HCT116 (cell line): Measurements from ENCODE around the gene TBC1D8. TPM values are rescaled to one million over a fixed set of nuclear protein-coding genes. Genes with fewer than 3 reads are reported as not detected.

Source experiments
- ATAC-seq: fragments of 200-7000 bp; cut with Tn5 transposase; 2 replicates; pipeline ENCODE4 v1.9.1; 2020; ENCODE audit warnings: mild to moderate bottlenecking, moderate library complexity
- BruUV-seq: library from RNA; stranded (reverse); fragments of 400-500 nt; replicated peaks from 2 replicates; lab custom pipeline; 2021; lab: Mats Ljungman, UMichigan
- CTCF ChIA-PET: fragments of 300-600 bp; sonication (Branson Sonifier 250); formaldehyde crosslinking; loops from one replicate; lab custom pipeline; 2021; ENCODE audit warnings: antibody characterized with exemption; lab: Charles Lee
- POLR2A ChIA-PET: fragments of 300-600, 350-600 bp; sonication (Branson Sonifier 250); formaldehyde crosslinking; loops from one replicate; lab custom pipeline; 2021; ENCODE audit warnings: antibody characterized with exemption; lab: Charles Lee
- RAD21 ChIA-PET, 2 experiments: fragments of 300-600 bp; sonication (Branson Sonifier 250); formaldehyde crosslinking; loops; one replicate each; lab custom pipeline; 2023; ENCODE audit warnings: low total read pairs in 2 of 2; ENCODE audit not compliant: uncharacterized antibody in 2 of 2, unreplicated experiment in 2 of 2, low non-redundant PET in 1 of 2; lab: Charles Lee
- DNase-seq: peaks from one replicate; pipeline ENCODE4 v3.0.0-alpha.2; 2010; ENCODE audit warnings: low read depth, low spot score
- H2AFZ ChIP-seq: fragments of 200-600 bp; shearing (Covaris generic), sonication (generic); 2 replicates; pipeline ENCODE4 v1.6.1; 2017; ENCODE audit warnings: low read depth, mixed run types, mixed read lengths, antibody characterized with exemption, low read length; ENCODE audit not compliant: poor library complexity, severe bottlenecking
- H3K27ac ChIP-seq: 2 replicates; pipeline ENCODE4 v1.5.1; 2012; ENCODE audit warnings: low read depth, low read length
- H3K27me3 ChIP-seq: fragments of 200-600 bp; sonication (generic); 2 replicates; pipeline ENCODE4 v1.6.1; 2016; ENCODE audit warnings: mixed run types, low read length, mixed read lengths; ENCODE audit not compliant: insufficient read depth
- H3K36me3 ChIP-seq, 2 experiments: fragments of 200-500 bp in 1 of 2; fragments of 200-600 bp in 1 of 2; sonication (Bioruptor generic) in 1 of 2; sonication (generic) in 1 of 2; 2 replicates each; pipeline versions ENCODE4 v1.5.1 to v1.6.1; 2014 to 2016; ENCODE audit warnings: low read length in 2 of 2, inconsistent platforms in 1 of 2, mixed read lengths in 1 of 2, mixed run types in 1 of 2; ENCODE audit not compliant: insufficient read depth in 2 of 2, control insufficient read depth in 1 of 2
- H3K4me1 ChIP-seq, 2 experiments: fragments of 200-600 bp in 1 of 2; sonication (generic) in 1 of 2; 2 replicates each; pipeline versions ENCODE4 v1.5.1 to v1.6.1; 2012 to 2017; ENCODE audit warnings: low read length in 2 of 2, inconsistent platforms in 1 of 2, mild to moderate bottlenecking in 1 of 2, mixed read lengths in 1 of 2, mixed run types in 1 of 2, moderate library complexity in 1 of 2; ENCODE audit not compliant: insufficient read depth in 2 of 2, control insufficient read depth in 1 of 2
- H3K4me2 ChIP-seq: fragments of 200-600 bp; sonication (generic); 2 replicates; pipeline ENCODE4 v1.6.1; 2017; ENCODE audit warnings: mixed run types, low read length, mixed read lengths
- H3K4me3 ChIP-seq, 2 experiments: fragments of 200-600 bp in 1 of 2; sonication (generic) in 1 of 2; replicated peaks in 1 of 2; 2 replicates each; pipeline ENCODE4 v1.5.1; 2011 to 2016; ENCODE audit warnings: low read length in 2 of 2, control low read depth in 1 of 2, low read depth in 1 of 2, mild to moderate bottlenecking in 1 of 2, mixed read lengths in 1 of 2, mixed run types in 1 of 2
- H3K79me2 ChIP-seq: fragments of 200-600 bp; sonication (generic); 2 replicates; pipeline ENCODE4 v1.6.1; 2017; ENCODE audit warnings: mild to moderate bottlenecking, mixed run types, low read length, moderate library complexity, mixed read lengths; ENCODE audit not compliant: insufficient read depth
- H3K9ac ChIP-seq: fragments of 200-600 bp; sonication (generic); 2 replicates; pipeline ENCODE4 v1.6.1; 2016; ENCODE audit warnings: low read length, mixed read lengths
- H3K9me2 ChIP-seq: fragments of 200-600 bp; sonication (generic), shearing (Covaris generic); 2 replicates; pipeline ENCODE4 v1.6.1; 2017; ENCODE audit warnings: mixed run types, mild to moderate bottlenecking, moderate library complexity; ENCODE audit not compliant: insufficient read depth
- H3K9me3 ChIP-seq, 2 experiments: fragments of 200-500 bp in 1 of 2; fragments of 200-600 bp in 1 of 2; sonication (Bioruptor generic) in 1 of 2; sonication (generic) in 1 of 2; 2 replicates each; pipeline ENCODE4 v1.6.1; 2014 to 2017; ENCODE audit warnings: low read length in 2 of 2, mixed read lengths in 2 of 2, inconsistent platforms in 1 of 2, low read depth in 1 of 2, mild to moderate bottlenecking in 1 of 2, mixed run types in 1 of 2, moderate library complexity in 1 of 2; ENCODE audit not compliant: control insufficient read depth in 1 of 2, insufficient read depth in 1 of 2
- H4K20me1 ChIP-seq: fragments of 200-600 bp; sonication (generic), shearing (Covaris generic); 2 replicates; pipeline ENCODE4 v1.6.1; 2017; ENCODE audit warnings: mixed run types, mild to moderate bottlenecking, moderate library complexity; ENCODE audit not compliant: insufficient read depth
- CBX3 ChIP-seq: IDR thresholded peaks from 2 replicates; pipeline ENCODE4 v1.6.1; 2012; ENCODE audit warnings: low read depth
- CEBPB ChIP-seq: IDR thresholded peaks from 2 replicates; pipeline ENCODE4 v1.6.1; 2012; ENCODE audit warnings: low read depth
- EGR1 ChIP-seq: IDR thresholded peaks from 2 replicates; pipeline ENCODE4 v1.6.1; 2012; ENCODE audit warnings: low read depth
- ELF1 ChIP-seq: IDR thresholded peaks from 2 replicates; pipeline ENCODE4 v1.6.1; 2012; ENCODE audit warnings: low read depth, borderline replicate concordance
- FOSL1 ChIP-seq: IDR thresholded peaks from 2 replicates; pipeline ENCODE4 v1.6.1; 2012; ENCODE audit warnings: low read depth
- JUND ChIP-seq: IDR thresholded peaks from 2 replicates; pipeline ENCODE4 v1.6.1; 2012
- MAX ChIP-seq: IDR thresholded peaks from 2 replicates; pipeline ENCODE4 v1.6.1; 2012
- POLR2A ChIP-seq: IDR thresholded peaks from 2 replicates; pipeline ENCODE4 v1.7.0; 2011; ENCODE audit warnings: borderline replicate concordance; ENCODE audit not compliant: insufficient read depth, insufficient read length; ENCODE audit errors: extremely low read depth
- POLR2AphosphoS5 ChIP-seq: IDR thresholded peaks from 2 replicates; pipeline ENCODE4 v1.6.1; 2011; ENCODE audit warnings: mild to moderate bottlenecking, low read depth, low read length, moderate library complexity
- RAD21 ChIP-seq: IDR thresholded peaks from 2 replicates; pipeline ENCODE4 v1.6.1; 2012; ENCODE audit warnings: low read depth, mild to moderate bottlenecking
- REST ChIP-seq: IDR thresholded peaks from 2 replicates; pipeline ENCODE4 v1.6.1; 2012; ENCODE audit warnings: low read depth
- SIN3A ChIP-seq: IDR thresholded peaks from 2 replicates; pipeline ENCODE4 v1.6.1; 2012; ENCODE audit warnings: low read depth
- SP1 ChIP-seq: IDR thresholded peaks from 2 replicates; pipeline ENCODE4 v1.6.1; 2012; ENCODE audit warnings: low read depth
- SRF ChIP-seq: IDR thresholded peaks from 2 replicates; pipeline ENCODE4 v1.6.1; 2012; ENCODE audit warnings: low read depth
- TCF7L2 ChIP-seq: IDR thresholded peaks from 2 replicates; pipeline ENCODE4 v1.7.0; 2011; ENCODE audit warnings: borderline replicate concordance, inconsistent platforms; ENCODE audit not compliant: insufficient read depth, insufficient read length; ENCODE audit errors: extremely low read depth
- YY1 ChIP-seq: IDR thresholded peaks from 2 replicates; pipeline ENCODE4 v1.6.1; 2011; ENCODE audit warnings: low read length, low read depth, moderate library complexity, mild to moderate bottlenecking; ENCODE audit not compliant: insufficient replicate concordance; ENCODE audit errors: extremely low read depth
- ZFX ChIP-seq: fragments of 450-650 bp; IDR thresholded peaks from 2 replicates; pipeline ENCODE4 v1.6.1; 2017
- ZNF274 ChIP-seq: fragments of 200-500 bp; sonication (Bioruptor generic); IDR thresholded peaks from 2 replicates; pipeline ENCODE4 v1.6.1; 2014; ENCODE audit warnings: mild to moderate bottlenecking, low read depth, low read length, inconsistent platforms
- intact Hi-C: fragments of 100-400 bp; cut with micrococcal nuclease; formaldehyde crosslinking; loops from 2 replicates; pipeline ENCODE4 v1.10.0; 2022
- total RNA-seq: library from RNA; stranded (reverse); gene quantifications from one replicate; pipeline ENCODE4 v1.2.1, GENCODE V29; 2021; ENCODE audit not compliant: unreplicated experiment

TBC1D8 gene
- total RNA-seq, 1 experiment from 2014 or later, result 44.0 TPM

DNA sequence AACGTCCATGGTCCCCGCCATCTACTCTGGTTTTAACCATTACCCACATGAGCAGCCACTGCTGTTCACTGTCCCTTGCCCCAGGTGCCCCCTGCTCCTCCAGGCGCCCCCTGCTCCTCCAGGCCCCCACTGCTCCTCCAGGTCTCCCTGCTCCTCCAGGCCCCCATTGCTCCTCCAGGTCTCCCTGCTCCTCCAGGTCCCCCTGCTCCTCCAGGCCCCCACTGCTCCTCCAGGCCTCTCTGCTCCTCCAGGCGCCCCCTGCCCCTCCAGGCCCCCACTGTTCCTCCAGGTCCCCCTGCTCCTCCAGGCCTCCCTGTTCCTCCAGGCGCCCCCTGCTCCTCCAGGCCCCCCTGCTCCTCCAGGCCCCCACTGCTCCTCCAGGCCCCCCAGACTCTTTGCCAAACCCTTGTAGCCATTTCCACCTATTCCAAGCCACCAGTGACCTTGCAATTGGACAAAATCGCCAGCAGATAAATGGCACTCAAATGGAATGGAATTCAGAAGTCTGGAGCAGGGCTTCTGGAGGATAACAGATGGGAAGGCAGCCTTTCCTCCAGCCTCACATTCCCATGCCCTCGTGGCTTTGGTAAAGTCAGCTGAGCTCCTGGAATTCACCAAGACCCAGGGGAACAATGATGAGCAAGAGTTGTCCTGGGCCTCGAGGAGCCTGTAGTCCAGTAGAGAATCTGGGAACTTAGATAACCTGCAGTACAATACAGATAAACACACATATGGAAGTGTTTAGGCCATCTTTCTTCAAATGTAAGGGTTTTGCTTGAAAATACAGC lies 162.4 kb downstream of the TBC1D8 start:
- no peak overlapping the region for H3K4me3 ChIP-seq
- BruUV-seq, result no TSS peak
- ATAC-seq, result no peak
- TF ChIP-seq SP1 (no peak), RAD21 (no peak), SRF (no peak), CBX3 (no peak), SIN3A (no peak), ZNF274 (no peak), POLR2AphosphoS5 (no peak), YY1 (no peak), ZFX (no peak), CEBPB (no peak), EGR1 (no peak), TCF7L2 (no peak), POLR2A (no peak), JUND (no peak), FOSL1 (no peak), MAX (no peak), REST (no peak), ELF1 (no peak)
- intact Hi-C loops, result loop anchor here (10.0 kb wide), 1 partner anchor 564 kb away; no protein-coding TSS in a partner anchor
- no peak overlapping the region for H3K27ac ChIP-seq
- H3K79me2 ChIP-seq, result no peaks in the 10 kb centered on the region
- no peaks in the 10 kb centered on the region for H3K4me1 ChIP-seq
- RAD21 ChIA-PET, result no interaction called here
- no peaks in the 10 kb centered on the region; a peak in 1 of 4 replicates for H3K36me3 ChIP-seq
- no peaks in the 10 kb centered on the region for H3K27me3 ChIP-seq
- no peaks in the 10 kb centered on the region for H3K9me2 ChIP-seq
- H3K4me2 ChIP-seq, result no peak overlapping the region
- no peaks in the 10 kb centered on the region for H3K9me3 ChIP-seq
- H3K9ac ChIP-seq, result no peak overlapping the region
- no peak for DNase-seq
- CTCF ChIA-PET, result interaction anchor here (4.2 kb wide), 1 partner anchor 259 kb away, joined by 25 read pairs; no protein-coding TSS in a partner anchor
- H4K20me1 ChIP-seq, result no peaks in the 10 kb centered on the region
- POLR2A ChIA-PET, result interaction anchor here (1.4 kb wide), 1 partner anchor 13 kb away, joined by 4 read pairs; the partner anchor contains the start of gene RPL31
- no peak overlapping the region for H2AFZ ChIP-seq
